OCI-LY1 (cell line): ENCODE data around the gene ZNF180.

Source experiments
- H2AFZ ChIP-seq: fragments of 200-600 bp; sonication (generic), shearing (Covaris generic); 2 replicates; pipeline ENCODE4 v1.6.0; 2014; ENCODE audit warnings: antibody characterized with exemption, mild to moderate bottlenecking, low read length
- H3F3A ChIP-seq: fragments of 200-600 bp; sonication (generic), shearing (Covaris generic); 2 replicates; pipeline ENCODE4 v1.6.0; 2014; ENCODE audit warnings: mild to moderate bottlenecking, antibody characterized with exemption, low read length, moderate library complexity; ENCODE audit not compliant: insufficient read depth
- H3K27ac ChIP-seq: fragments of 200-600 bp; sonication (generic); 2 replicates; pipeline ENCODE4 v1.5.1; 2014; ENCODE audit warnings: low read length, mixed run types, mild to moderate bottlenecking, low read depth; ENCODE audit not compliant: poor library complexity, severe bottlenecking
- H3K27me3 ChIP-seq: fragments of 200-600 bp; sonication (generic); 2 replicates; pipeline ENCODE4 v1.6.0; 2014; ENCODE audit warnings: antibody characterized with exemption, mild to moderate bottlenecking, low read length, moderate library complexity; ENCODE audit not compliant: insufficient read depth
- H3K36me3 ChIP-seq: fragments of 200-600 bp; sonication (generic); 2 replicates; pipeline ENCODE4 v1.6.1; 2014; ENCODE audit warnings: mild to moderate bottlenecking, antibody characterized with exemption, low read length, moderate library complexity, mixed read lengths; ENCODE audit not compliant: insufficient read depth
- H3K4me1 ChIP-seq: fragments of 200-600 bp; sonication (generic); 2 replicates; pipeline ENCODE4 v1.5.1; 2014; ENCODE audit warnings: mild to moderate bottlenecking, low read length, moderate library complexity; ENCODE audit not compliant: insufficient read depth, severe bottlenecking
- H3K4me2 ChIP-seq: fragments of 200-600 bp; sonication (generic), shearing (Covaris generic); 2 replicates; pipeline ENCODE4 v1.6.1; 2014; ENCODE audit warnings: low read length
- H3K4me3 ChIP-seq: fragments of 200-600 bp; sonication (generic); 2 replicates; pipeline ENCODE4 v1.5.1; 2014; ENCODE audit warnings: low read length, low read depth, mild to moderate bottlenecking, mixed read lengths; ENCODE audit not compliant: poor library complexity, severe bottlenecking
- H3K79me2 ChIP-seq: fragments of 200-600 bp; shearing (Covaris generic); 2 replicates; pipeline ENCODE4 v1.6.1; 2016; ENCODE audit warnings: mixed run types, low read length, mixed read lengths; ENCODE audit not compliant: insufficient read depth
- H3K9ac ChIP-seq: fragments of 200-600 bp; sonication (generic), shearing (Covaris generic); 2 replicates; pipeline ENCODE4 v1.6.1; 2014; ENCODE audit warnings: mild to moderate bottlenecking, low read length, mixed read lengths
- H3K9me2 ChIP-seq: fragments of 200-600 bp; sonication (generic), shearing (Covaris generic); 2 replicates; pipeline ENCODE4 v1.6.1; 2014; ENCODE audit warnings: low read depth, mild to moderate bottlenecking, low read length, mixed read lengths
- H3K9me3 ChIP-seq: fragments of 200-600 bp; shearing (Covaris generic); 2 replicates; pipeline ENCODE4 v1.6.1; 2014; ENCODE audit warnings: low read length, mixed read lengths
- H4K20me1 ChIP-seq: fragments of 200-600 bp; sonication (generic), shearing (Covaris generic); 2 replicates; pipeline ENCODE4 v1.6.0; 2016; ENCODE audit warnings: mild to moderate bottlenecking, low read length; ENCODE audit not compliant: insufficient read depth
- CTCF ChIP-seq: fragments of 200-600 bp; sonication (generic), shearing (Covaris generic); IDR thresholded peaks from 2 replicates; pipeline ENCODE4 v1.5.1; 2017; ENCODE audit warnings: mild to moderate bottlenecking, antibody characterized with exemption, low read length, moderate library complexity, mixed read lengths
- EZH2 ChIP-seq: fragments of 200-600 bp; sonication (generic), shearing (Covaris generic); IDR thresholded peaks from 2 replicates; pipeline ENCODE4 v1.8.0; 2017; ENCODE audit warnings: borderline replicate concordance, mixed run types, mild to moderate bottlenecking, antibody characterized with exemption, low read length, moderate library complexity, mixed read lengths

The ZNF180 gene

GRCh38 chr19:44455100-44455499 lies 45.2 kb downstream of the ZNF180 start:
- no peak for TF ChIP-seq CTCF
- no peak for TF ChIP-seq EZH2
- H3K9me3 ChIP-seq: no peaks in the 10 kb centered on the region
- H3K27ac ChIP-seq: no peak overlapping the region

GRCh38 chr19:44452367-44452766 lies 48.0 kb downstream of the ZNF180 start:
- Histone ChIP-seq H4K20me1 (no peaks in the 10 kb centered on the region), H3K4me3 (no peak overlapping the region), H3F3A (no peaks in the 10 kb centered on the region), H3K9ac (no peak overlapping the region), H3K27me3 (no peaks in the 10 kb centered on the region), H3K36me3 (no peaks in the 10 kb centered on the region), H3K4me1 (no peaks in the 10 kb centered on the region), H3K9me2 (no peaks in the 10 kb centered on the region), H3K27ac (no peak overlapping the region), H3K4me2 (no peak overlapping the region), H3K79me2 (no peaks in the 10 kb centered on the region), H2AFZ (no peak overlapping the region), H3K9me3 (no peaks in the 10 kb centered on the region)
- no peak for TF ChIP-seq EZH2
- no peak for TF ChIP-seq CTCF

More at GRCh38 chr19:44455100-44455499, 45.2 kb downstream of the ZNF180 start:
- Histone ChIP-seq H3K79me2 (no peaks in the 10 kb centered on the region), H3K9me2 (no peaks in the 10 kb centered on the region), H4K20me1 (no peaks in the 10 kb centered on the region), H2AFZ (no peak overlapping the region), H3K4me3 (no peak overlapping the region), H3K27me3 (no peaks in the 10 kb centered on the region), H3K4me2 (no peak overlapping the region), H3K9ac (no peak overlapping the region), H3K4me1 (no peaks in the 10 kb centered on the region), H3K36me3 (no peaks in the 10 kb centered on the region), H3F3A (no peaks in the 10 kb centered on the region)

DNA sequence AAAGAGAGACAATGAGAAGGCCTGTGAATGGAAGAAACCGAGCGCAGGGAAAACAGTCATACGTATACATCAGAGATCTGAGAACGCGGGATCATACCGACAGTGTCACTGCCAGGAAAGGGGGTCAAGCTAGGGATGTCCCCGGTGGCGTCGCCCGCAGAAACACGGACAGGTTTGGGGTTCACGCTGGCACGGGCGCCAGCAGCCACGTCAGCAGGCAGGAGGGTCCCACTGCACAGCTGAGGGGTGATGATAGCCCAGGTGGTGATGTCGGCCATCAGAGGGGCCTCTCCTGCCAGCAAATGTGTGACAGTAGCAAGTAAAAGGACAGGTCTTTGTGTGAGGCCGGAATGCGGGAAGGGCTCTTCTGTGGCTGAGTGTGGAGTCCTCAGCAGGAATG lies 48.6 kb downstream of the ZNF180 start:
- Histone ChIP-seq H3K4me3 (no peak overlapping the region), H4K20me1 (no peaks in the 10 kb centered on the region), H2AFZ (no peak overlapping the region), H3K4me2 (no peak overlapping the region), H3K79me2 (no peaks in the 10 kb centered on the region), H3K9me2 (no peaks in the 10 kb centered on the region), H3K4me1 (no peaks in the 10 kb centered on the region), H3K27me3 (no peaks in the 10 kb centered on the region), H3K36me3 (no peaks in the 10 kb centered on the region), H3K27ac (no peak overlapping the region), H3K9me3 (no peaks in the 10 kb centered on the region), H3F3A (no peaks in the 10 kb centered on the region), H3K9ac (no peak overlapping the region)
- TF ChIP-seq EZH2 (no peak), CTCF (no peak)
